ENCODE measurements around the gene LIMS1. TPM values are rescaled to one million over a fixed set of nuclear protein-coding genes. Genes with fewer than 3 reads are reported as not detected.
A peak's percentile ranks its signal among the peaks of the same experiment; 100 is the strongest.

LIMS1 gene
- total and polyA plus RNA-seq, 2 experiments from 2014 or later: 82.0 to 122 TPM

DNA sequence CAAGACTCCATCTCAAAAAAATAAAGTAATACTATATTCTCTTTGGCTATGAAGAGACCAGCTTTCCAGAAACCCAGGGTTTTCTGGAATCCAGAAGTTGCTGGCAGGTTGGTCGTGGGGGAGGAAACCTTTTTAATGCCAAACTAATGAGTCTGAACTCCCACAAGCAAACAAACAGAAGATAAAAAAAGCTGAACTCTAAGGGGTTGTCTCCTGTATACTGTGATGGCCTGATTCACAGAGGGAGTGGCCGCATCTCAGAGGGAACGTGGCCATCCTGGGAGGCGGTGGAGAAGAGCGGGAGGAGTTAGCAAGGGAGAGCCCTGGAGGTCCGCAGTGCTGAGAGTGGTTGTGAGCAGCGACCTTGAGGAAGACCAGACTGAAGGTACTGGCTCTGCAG is 36.1 kb downstream of the LIMS1 start:
- 60 to 68% methylated on average over 7 of the region's 7 CpGs for WGBS, 2 experiments (ENCODE audit: low coverage in 1 of 2, low lambda C conversion rate in 2 of 2, missing lambda C conversion rate in 2 of 2)
- Histone ChIP-seq H3K9ac (no peak overlapping the region), H3K4me3 (no peak overlapping the region), H3K9me2 (ENCODE audit: insufficient read depth) (no peaks in the 10 kb centered on the region), H3K27ac (peak overlapping the region; percentile 3; the same call in 1 of the 2 replicates), H2AFZ (no peak overlapping the region), H3K79me2 (ENCODE audit: insufficient read depth) (peaks cover 94% of the 10 kb centered on the region), H3K9me3 (ENCODE audit: low read depth) (no peaks in the 10 kb centered on the region), H3K4me2 (ENCODE audit: unreplicated experiment) (peak overlapping the region; percentile 16), H3F3A (ENCODE audit: insufficient read depth) (peaks cover 39% of the 10 kb centered on the region), H3K36me3 (ENCODE audit: low read depth) (no peaks in the 10 kb centered on the region), H4K20me1 (ENCODE audit: insufficient read depth) (no peaks in the 10 kb centered on the region), H3K27me3 (replicated peaks; ENCODE audit: insufficient read depth) (no peaks in the 10 kb centered on the region), H3K4me1 (ENCODE audit: insufficient read depth) (peaks cover 50% of the 10 kb centered on the region)
- peak; percentile 57 for DNase-seq
- TF ChIP-seq EZH2 (IDR thresholded peaks at IDR 0.05; ENCODE audit: insufficient read depth, poor library complexity, severe bottlenecking) (no peak), EZH2phosphoT487 (IDR thresholded peaks at IDR 0.05; ENCODE audit: insufficient read depth, low read depth) (no peak)
- in situ Hi-C loops (cut with MboI): no loop called here

- Histone ChIP-seq H2AFZ (no peak overlapping the region), H3K4me3 (no peak overlapping the region), H4K20me1 (ENCODE audit: insufficient read depth) (no peaks in the 10 kb centered on the region), H3K9me3 (ENCODE audit: low read depth) (no peaks in the 10 kb centered on the region), H3K9ac (no peak overlapping the region), H3K27ac (peak overlapping the region; percentile 3; the same call in 1 of the 2 replicates), H3K79me2 (ENCODE audit: insufficient read depth) (peaks cover 89% of the 10 kb centered on the region), H3K27me3 (replicated peaks; ENCODE audit: insufficient read depth) (no peaks in the 10 kb centered on the region), H3F3A (ENCODE audit: insufficient read depth) (peaks cover 47% of the 10 kb centered on the region), H3K4me2 (ENCODE audit: unreplicated experiment) (no peak overlapping the region), H3K4me1 (ENCODE audit: insufficient read depth) (peaks cover 59% of the 10 kb centered on the region), H3K9me2 (ENCODE audit: insufficient read depth) (no peaks in the 10 kb centered on the region), H3K36me3 (ENCODE audit: low read depth) (no peaks in the 10 kb centered on the region)
- TF ChIP-seq EZH2 (IDR thresholded peaks at IDR 0.05; ENCODE audit: insufficient read depth, poor library complexity, severe bottlenecking): no peak
- TF ChIP-seq EZH2phosphoT487 (IDR thresholded peaks at IDR 0.05; ENCODE audit: insufficient read depth, low read depth): no peak
- 48 to 65% methylated on average over 3 of the region's 3 CpGs for WGBS, 2 experiments (ENCODE audit: low coverage in 1 of 2, low lambda C conversion rate in 2 of 2, missing lambda C conversion rate in 2 of 2)
- no peak for DNase-seq
- in situ Hi-C loops (cut with MboI): no loop called here
Measured at GRCh38 chr2:108571286-108571685, 37.0 kb downstream of the LIMS1 start.

DNA sequence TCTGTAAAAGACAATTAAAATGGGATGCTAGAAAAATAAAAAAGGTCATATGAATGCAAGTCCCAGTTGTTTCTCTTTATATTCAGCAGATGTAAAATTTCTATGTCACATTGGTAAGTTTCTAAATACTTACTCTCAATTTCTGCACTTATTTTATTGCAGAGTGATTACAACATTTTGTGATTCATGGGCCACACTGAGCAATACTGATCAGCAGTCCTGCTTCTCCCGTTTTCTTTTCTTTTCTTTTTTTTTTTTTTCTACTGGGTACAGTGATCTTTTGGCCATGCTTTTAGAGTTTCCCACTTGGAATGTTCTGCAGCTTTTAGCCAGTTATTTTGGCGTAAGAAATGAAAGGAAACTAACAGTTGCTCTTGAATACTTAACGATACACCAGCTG is 38.8 kb downstream of the LIMS1 start:
- H4K20me1 ChIP-seq (ENCODE audit: insufficient read depth): no peaks in the 10 kb centered on the region
- H3K4me3 ChIP-seq: peak overlapping the region; percentile 45
- peaks cover 58% of the 10 kb centered on the region for H3F3A ChIP-seq (ENCODE audit: insufficient read depth)
- H3K9ac ChIP-seq: peak overlapping the region; percentile 55
- no peaks in the 10 kb centered on the region for H3K9me2 ChIP-seq (ENCODE audit: insufficient read depth)
- peaks cover 60% of the 10 kb centered on the region for H3K4me1 ChIP-seq (ENCODE audit: insufficient read depth)
- peak; percentile 84 for DNase-seq
- no peak overlapping the region for H2AFZ ChIP-seq
- no peaks in the 10 kb centered on the region for H3K27me3 ChIP-seq (replicated peaks; ENCODE audit: insufficient read depth)
- no peaks in the 10 kb centered on the region for H3K9me3 ChIP-seq (ENCODE audit: low read depth)
- TF ChIP-seq EZH2phosphoT487 (IDR thresholded peaks at IDR 0.05; ENCODE audit: insufficient read depth, low read depth) (no peak), EZH2 (IDR thresholded peaks at IDR 0.05; ENCODE audit: insufficient read depth, poor library complexity, severe bottlenecking) (no peak)
- in situ Hi-C loops (cut with MboI): no loop called here
- peak overlapping the region; percentile 82 for H3K27ac ChIP-seq
- peak overlapping the region; percentile 78 for H3K4me2 ChIP-seq (ENCODE audit: unreplicated experiment)
- peaks cover 89% of the 10 kb centered on the region for H3K79me2 ChIP-seq (ENCODE audit: insufficient read depth)
- 1 to 8% methylated on average over 3 of the region's 3 CpGs for WGBS, 2 experiments (ENCODE audit: low coverage in 1 of 2, low lambda C conversion rate in 2 of 2, missing lambda C conversion rate in 2 of 2)
- H3K36me3 ChIP-seq (ENCODE audit: low read depth): no peaks in the 10 kb centered on the region

DNA sequence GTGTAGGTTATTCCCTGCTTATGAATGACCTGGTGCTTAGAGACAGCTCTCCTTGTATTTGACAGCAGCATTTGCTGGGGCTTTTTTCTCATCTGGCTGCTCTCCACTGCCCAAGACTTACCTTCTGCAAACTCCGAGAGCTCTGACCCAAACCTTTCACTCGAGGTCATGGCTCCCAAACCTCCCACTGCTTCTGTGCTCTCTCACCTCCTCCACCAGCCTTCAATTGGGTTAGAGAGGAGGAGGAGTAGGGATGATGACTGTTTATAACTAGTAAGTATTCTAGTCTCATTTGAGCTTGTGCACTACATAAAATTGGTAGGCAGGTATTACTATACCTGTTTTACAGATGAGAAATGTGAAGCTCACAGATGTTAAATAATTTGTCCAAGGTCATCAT is 40.1 kb downstream of the LIMS1 start:
- Histone ChIP-seq H3K9me2 (ENCODE audit: insufficient read depth) (no peaks in the 10 kb centered on the region), H2AFZ (no peak overlapping the region), H3K4me2 (ENCODE audit: unreplicated experiment) (peak overlapping the region; percentile 2), H3K4me1 (ENCODE audit: insufficient read depth) (peaks cover 62% of the 10 kb centered on the region), H3F3A (ENCODE audit: insufficient read depth) (peaks cover 58% of the 10 kb centered on the region), H3K9me3 (ENCODE audit: low read depth) (no peaks in the 10 kb centered on the region), H3K36me3 (ENCODE audit: low read depth) (no peaks in the 10 kb centered on the region), H4K20me1 (ENCODE audit: insufficient read depth) (no peaks in the 10 kb centered on the region), H3K79me2 (ENCODE audit: insufficient read depth) (peaks cover 89% of the 10 kb centered on the region), H3K27ac (no peak overlapping the region), H3K9ac (no peak overlapping the region), H3K27me3 (replicated peaks; ENCODE audit: insufficient read depth) (no peaks in the 10 kb centered on the region), H3K4me3 (no peak overlapping the region)
- WGBS, 2 experiments (ENCODE audit: low coverage in 1 of 2, low lambda C conversion rate in 2 of 2, missing lambda C conversion rate in 2 of 2): 71 to 82% methylated on average over 2 of the region's 2 CpGs
- TF ChIP-seq EZH2 (IDR thresholded peaks at IDR 0.05; ENCODE audit: insufficient read depth, poor library complexity, severe bottlenecking) (no peak), EZH2phosphoT487 (IDR thresholded peaks at IDR 0.05; ENCODE audit: insufficient read depth, low read depth) (no peak)
- DNase-seq: no peak
- in situ Hi-C loops (cut with MboI): no loop called here

All from GM23248 (cell line).